Pons (tissue), 1 donor: ENCODE results near the gene DBN1.
"Not testable (repeated sequence)": the region's sequence is repeated elsewhere in the genome, so short reads cannot be mapped to it uniquely, and the experiment has no call there.

Source experiments
- DNase-seq: peaks from one replicate; pipeline ENCODE4 v3.0.0-alpha.2; 2016; ENCODE audit warnings: low spot score

DBN1 gene

GRCh38 chr5:177490992-177491391 is 17.6 kb upstream of the DBN1 start:
- DNase-seq = no peak

GRCh38 chr5:177490311-177490991 is 17.0 kb upstream of the DBN1 start:
- DNase-seq = no peak

GRCh38 chr5:177489119-177489716 is 15.8 kb upstream of the DBN1 start:
- no peak for DNase-seq

- no peak for DNase-seq
Measured at GRCh38 chr5:177487975-177488374, 14.5 kb upstream of the DBN1 start.

- no peak for DNase-seq
Measured at GRCh38 chr5:177487144-177487543, 13.7 kb upstream of the DBN1 start.

GRCh38 chr5:177486256-177486655 is 12.8 kb upstream of the DBN1 start:
- DNase-seq = no peak

GRCh38 chr5:177485753-177486152 is 12.3 kb upstream of the DBN1 start:
- not testable (repeated sequence) for DNase-seq

- no peak for DNase-seq
Measured at GRCh38 chr5:177484902-177485549, 11.6 kb upstream of the DBN1 start.

GRCh38 chr5:177483994-177484901 is 10.8 kb upstream of the DBN1 start:
- no peak for DNase-seq

GRCh38 chr5:177483042-177483441 is 9.6 kb upstream of the DBN1 start:
- no peak for DNase-seq

GRCh38 chr5:177482359-177482795 is 8.9 kb upstream of the DBN1 start:
- DNase-seq = no peak

- no peak for DNase-seq
Measured at GRCh38 chr5:177479774-177480173, 6.3 kb upstream of the DBN1 start.

GRCh38 chr5:177478711-177479646 is 5.5 kb upstream of the DBN1 start:
- DNase-seq = peak; percentile 55

- DNase-seq = no peak
Measured at GRCh38 chr5:177477701-177478477, 4.5 kb upstream of the DBN1 start.

- no peak for DNase-seq
Measured at GRCh38 chr5:177476531-177477233, 3.2 kb upstream of the DBN1 start.

- no peak for DNase-seq
Measured at GRCh38 chr5:177475563-177476427, 2.4 kb upstream of the DBN1 start.

- no peak for DNase-seq
Measured at GRCh38 chr5:177474846-177475562, 1.6 kb upstream of the DBN1 start.

GRCh38 chr5:177474002-177474476 is 605 bp upstream of the DBN1 start:
- no peak for DNase-seq
